Renal cortical epithelial cell (primary cell): ENCODE measurements around the gene QRFP. TPM values are rescaled to one million over a fixed set of nuclear protein-coding genes. Genes with fewer than 3 reads are reported as not detected.

ENCODE experiments used
- DNase-seq: peaks from one replicate; pipeline ENCODE4 v3.0.0-alpha.2; 2011; ENCODE audit warnings: low read depth
- total RNA-seq: library from RNA; depleted of rRNA; stranded (reverse); fragments of >200 nt; gene quantifications from 2 replicates; pipeline ENCODE4 v1.2.3, GENCODE V29; 2014

Gene QRFP
- total RNA-seq, 1 donor from 2014 or later: not detected

DNA sequence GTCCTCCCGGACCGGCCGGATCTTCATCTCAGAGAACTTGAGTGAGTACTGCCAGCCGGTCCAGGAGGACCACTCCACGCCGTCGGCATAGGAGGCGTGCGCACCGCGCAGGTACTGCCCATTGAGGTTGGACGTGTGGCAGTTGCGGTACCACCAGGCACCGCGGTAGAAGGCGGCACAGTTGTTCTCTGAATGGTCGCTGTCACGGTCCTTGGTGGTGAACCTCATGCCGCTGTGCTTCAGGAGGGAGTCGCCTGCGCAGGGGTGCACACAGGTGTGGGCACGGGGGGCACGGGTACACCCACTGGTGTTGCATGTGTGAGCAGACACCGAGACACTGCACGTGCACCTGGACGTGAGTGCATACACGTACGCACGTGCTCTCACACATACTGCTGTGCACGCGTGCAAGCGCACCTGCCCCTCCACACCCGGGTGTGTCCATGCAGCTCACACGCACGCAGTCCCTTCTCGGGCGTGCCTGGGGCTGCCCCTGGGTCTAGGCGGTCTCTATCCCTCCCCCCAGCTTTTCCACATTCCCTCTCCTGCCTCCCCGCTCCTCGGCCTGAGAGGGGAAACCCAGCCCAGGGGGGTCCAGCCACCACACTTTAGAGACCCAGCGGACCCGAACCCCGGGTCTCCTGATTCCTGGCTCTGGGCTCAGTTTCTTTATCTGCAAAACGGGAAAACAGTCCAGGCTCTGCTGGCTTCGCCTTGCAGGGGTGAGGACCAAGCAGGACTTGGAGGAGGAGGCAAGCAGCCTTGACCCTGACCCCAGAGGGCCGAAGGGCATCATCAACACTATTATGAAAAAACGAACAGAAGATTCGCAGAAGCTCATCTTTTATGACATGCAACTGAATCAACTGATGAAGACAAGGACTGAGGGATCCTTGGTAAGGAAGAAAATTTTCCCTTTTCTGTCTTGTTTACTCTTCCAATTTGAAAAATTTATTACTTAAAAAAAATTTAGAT, 7.7 kb upstream of the QRFP start:
- no peak for DNase-seq

DNA sequence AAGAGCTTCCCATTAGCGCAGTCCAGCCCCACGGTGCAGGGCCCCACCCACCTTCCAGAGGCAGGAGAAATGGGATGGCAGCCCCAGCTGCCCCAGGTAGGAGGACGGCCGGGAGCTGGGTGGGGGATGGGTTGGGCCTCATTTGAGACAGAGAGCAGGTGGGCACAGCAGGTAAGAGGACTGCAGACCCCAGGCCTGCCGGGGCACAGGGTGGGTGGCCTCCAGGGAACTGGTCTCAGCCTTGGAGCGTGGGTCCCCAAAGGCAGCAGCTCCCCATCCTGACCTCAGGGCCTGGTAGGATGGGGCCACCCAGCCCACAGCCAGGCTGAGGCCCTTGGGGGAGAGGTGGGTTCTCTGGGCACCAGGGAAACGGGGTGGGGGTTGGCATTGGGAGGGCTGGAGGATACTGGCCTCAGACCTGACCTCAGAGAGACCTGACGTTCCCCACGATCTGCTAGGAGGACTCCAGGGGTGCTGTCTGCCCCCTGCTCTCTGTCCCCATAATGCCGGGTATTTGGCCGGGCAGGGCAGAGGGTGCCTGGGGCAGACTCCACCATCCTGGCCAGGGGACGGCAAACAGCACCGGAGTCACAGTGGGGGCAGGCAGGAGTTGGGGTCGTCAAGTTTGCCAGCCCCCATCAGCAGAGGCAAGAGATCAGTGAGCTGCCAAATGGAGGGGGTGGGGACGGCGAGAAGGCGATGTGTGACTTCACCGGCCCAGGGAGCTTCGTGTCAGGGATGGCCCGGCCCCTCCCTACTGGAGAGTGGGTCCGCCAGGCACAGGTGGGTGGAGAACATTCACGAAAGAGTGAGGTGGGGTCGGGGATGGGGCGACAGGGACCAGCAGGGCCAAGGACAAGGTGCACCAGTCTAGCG, 6.8 kb upstream of the QRFP start:
- DNase-seq: no peak

DNA sequence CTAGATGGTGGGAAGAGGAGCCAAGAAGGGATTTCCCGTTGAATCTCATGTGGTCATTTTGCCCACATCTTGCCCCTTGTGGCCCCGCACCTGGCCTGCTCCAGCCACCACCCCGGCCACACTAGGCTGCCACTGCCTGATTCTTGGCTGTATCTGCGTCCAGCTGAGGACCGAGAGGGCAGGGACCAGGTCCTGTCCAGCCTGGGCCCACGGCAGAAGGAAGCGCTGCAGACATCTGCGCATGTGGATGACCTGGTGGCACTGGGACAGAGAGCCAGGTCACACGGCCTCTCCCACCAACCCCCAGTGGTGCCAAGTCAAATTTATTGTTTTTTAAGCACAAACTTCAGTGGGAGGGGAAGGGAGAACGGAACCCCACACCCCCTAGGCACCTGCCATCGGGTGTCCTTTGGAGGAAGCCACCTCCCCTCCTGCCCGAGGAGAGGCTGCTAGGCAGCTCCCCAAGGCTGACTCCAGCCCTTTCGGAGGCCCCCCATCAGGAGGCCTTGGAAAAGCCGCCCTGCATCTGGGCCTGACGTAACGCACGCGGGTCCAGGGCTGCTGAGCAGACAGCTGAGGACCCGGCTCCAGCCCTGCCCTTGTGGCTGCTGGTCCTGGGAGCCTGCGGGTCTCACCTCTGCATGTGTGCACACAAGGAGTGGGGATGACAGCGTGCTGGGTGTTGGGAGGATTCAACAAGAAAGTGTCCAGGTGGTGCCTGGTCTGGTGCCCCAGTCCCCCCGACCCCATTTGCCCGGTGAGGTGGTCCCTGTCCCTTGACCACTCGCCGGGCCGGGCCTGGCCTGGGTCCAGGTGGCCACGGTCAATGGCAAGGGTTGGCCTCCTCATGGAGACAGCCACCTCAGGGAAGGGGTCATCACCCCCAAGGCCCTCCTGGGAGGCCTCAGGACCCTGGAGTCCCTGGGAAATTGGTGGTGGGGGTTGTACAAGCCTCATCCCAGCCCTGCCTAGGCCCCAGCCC, 5.9 kb upstream of the QRFP start:
- DNase-seq: no peak

DNA sequence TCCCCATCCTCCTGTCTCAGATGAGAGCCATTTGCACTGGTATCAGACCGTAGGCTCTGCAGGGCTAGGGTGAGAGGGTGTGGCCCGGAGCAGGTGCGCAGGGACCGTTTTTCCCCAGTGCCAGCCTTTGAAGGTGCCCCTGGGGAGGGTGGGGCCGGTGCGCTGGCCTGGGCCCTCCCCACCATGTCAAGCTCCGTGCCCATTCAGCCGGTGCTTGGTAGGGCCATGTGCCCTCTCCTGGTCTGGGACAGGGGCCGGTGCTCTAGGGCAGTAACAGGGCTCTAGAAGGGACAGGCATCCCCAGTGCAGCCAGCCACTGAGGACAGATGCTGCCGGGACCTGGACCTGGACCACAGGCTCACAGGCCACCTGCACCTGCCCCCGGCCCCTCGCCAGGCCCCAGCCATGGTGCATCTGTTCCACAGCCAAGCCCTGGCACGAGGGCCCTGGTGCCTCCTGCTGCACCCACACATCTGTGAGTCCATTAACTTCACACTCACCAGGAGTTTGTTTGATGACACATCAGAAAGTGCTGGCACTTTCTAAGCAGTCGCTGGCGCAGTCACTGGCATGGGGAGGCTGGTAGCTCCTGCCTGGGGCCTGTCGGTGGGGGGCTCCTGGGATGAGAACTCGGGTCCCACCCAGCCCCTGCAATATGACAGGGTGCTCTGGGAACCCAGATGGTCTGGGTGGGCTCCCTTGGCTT, 5.0 kb upstream of the QRFP start:
- DNase-seq: peak; percentile 28

DNA sequence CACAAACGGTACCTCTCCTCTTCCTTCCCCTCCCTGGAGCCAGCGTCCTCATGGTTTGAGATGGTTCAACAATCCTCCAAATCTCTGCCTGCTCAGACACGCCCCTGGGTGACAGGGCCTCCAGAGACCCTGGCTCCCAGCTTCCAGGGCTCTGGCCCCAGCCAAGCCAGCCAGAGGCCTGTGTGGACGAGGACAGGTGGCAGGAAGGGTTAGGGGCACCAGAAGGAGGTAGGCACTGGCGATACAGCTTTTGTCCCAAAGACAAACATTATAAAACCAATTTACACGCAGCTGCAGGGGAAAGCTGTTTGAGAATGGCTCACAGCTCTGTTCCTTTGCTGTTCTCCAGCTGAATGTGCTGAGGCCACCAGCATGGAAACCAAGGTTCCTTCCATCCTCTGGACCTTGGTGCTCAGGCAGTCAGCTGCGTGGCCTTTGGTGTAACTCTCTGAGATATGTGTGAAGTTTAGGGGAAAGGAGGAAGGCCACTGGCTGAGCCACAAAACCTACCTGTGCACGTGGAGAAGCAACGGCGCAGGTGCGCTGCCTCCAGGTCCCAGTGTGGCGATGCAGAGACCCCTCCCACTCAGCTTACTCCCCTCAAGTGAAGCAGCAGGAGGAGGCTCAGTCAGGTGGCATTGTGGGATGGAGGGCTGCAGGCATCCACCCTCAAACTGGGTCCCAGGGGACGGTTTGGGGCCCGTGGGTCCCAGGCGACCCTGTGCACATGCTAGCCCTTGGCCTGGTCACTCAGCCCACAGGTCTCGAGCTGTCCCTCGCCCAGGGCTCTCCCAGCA, 4.3 kb upstream of the QRFP start:
- DNase-seq: no peak

DNA sequence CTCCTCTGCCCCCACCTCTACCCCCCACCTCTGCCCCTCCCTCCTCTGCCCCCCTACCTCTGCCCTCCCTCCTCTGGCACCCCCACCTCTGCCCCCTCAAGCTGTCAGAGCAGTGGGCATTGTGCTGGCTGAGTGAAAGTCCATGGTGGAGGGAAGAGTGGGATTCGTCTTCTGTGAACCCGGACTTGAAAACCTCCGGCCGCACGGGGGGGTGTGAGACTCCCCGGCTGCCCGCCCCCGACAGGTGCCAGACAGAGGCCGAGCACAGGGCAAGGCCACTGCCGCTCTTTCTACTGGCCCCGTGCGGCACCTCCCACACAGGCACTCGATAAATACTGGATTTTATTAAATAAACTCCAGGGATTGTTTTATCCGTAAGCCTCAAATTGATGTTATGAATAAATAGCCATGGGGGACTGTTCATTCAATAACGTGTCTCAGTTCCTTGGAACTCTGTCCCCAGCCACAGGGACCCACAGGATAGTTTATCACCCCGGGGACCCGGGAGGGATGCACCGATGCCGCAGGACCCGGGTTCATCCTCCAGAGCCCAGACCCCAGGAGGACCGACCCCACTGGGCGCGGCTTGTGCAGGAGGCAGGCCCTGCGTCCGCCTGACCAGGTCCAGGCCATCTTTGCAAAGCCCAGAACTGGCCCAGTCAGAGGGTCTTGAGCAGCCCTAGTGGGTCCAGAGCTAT, 2.6 kb upstream of the QRFP start:
- DNase-seq: no peak

DNA sequence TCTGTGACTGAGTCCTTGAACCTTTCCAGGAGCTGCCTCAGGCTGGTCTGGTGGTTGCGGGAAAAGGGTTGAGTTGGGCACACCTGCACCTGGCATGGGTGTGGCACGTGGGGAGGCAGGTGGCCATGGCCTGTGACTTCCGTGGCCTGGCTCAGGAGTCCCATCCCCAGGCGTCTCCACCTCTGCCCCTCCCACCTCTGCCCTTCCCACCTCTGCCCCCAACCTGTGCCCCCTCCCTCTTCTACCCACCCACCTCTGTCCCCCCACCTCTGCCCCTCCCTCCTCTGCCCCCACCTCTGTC, 1.9 kb upstream of the QRFP start:
- DNase-seq: no peak

DNA sequence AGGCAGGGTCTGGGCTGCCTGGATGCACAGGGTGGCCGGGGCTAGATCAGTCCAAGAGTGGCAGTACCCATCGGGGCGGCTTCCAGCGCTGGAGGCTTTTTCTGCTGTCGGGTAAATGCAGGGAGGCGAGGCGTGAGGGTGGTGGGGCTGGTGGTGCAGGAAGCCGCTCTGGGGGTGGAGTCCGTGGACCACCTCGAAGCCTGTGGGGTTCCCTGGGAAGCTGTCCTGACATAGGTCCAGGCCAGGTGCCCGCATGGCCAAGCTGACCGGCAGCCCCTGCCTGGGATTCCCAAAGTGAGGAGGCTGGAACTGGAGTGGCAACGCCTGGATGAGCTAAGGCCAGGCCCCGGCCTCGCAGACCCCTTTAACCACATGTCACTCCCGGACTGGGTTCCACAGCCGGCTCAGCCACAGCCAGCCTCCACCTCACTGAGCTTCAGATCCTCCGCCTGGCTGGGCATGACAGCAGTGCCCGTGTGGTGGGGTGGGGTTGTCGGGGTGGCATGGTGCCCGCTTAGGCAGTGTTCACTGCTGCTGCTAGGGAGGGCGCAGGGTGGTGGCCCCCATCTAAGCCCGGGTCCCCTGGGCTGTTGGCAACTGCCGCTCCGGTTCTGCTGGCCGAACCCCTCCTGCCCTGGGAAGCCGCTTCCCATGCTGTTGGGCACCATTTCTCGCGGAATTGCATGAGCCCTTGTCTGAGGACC, 1.4 kb upstream of the QRFP start:
- no peak for DNase-seq

DNA sequence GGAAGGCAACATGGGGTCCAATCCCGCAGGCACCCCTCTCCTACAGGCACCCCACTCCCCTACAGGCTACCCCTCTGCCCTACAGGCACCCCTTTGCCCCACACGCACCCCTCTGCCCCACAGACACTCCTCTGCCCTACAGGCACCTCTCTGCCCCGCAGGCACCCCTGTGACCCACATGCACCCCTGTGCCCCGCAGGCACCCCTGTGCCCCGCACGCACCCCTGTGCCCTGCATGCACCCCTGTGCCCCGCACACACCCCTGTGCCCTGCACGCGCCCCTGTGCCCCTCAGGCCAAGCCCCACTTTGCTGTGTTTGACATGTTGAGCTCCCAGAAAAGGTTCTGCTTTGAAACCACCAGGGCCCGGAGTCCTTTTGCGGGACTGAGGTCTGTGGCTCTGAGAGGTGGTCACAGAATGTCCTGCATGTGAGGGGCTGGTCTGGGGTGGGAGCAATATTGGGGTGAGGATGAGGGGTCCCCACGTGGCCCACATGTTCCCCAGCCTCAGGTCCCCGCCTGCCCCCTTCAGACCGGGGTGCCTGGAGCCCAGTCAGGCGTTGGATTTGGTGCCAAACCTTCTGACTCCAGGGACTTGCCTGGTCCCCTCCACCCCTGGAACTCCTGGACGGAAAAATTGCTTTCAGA, 616 bp upstream of the QRFP start:
- DNase-seq: no peak

DNA sequence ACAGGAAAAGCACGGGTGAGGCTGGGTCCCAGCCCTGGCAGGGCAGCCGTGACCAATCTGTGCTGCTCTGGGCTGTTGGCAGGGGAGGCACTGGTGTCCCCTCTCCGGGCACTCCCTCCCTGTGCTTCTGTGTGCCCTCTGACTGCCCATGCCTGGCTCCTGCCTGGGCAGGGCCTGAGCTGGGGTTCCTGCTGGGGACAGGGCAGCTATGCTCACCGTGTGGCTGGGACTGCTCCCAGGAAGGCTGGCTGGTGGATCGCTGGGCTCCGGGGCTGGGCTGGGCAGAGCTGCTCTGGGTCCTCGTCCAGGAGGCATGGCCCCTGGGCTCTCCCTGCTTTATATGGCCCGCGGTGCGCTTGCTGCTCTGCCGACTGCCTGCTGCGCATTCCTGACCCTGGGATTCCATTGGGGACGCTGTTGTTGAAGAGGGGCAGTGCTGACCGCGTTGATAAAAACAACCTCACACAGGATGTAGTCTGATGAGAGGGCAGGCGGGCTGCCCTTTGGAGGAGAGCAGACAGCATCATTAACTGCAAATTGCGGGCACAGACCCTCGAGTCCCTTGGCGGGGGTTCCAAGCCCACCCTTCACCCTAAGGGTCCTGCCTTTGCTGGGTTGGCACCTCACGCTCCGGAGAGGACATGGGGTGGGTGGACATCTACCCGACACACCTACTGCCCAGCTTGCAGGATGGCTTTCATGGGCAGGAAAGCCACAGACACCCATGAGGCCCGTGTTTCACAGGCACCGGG, 955 bp downstream of the QRFP start:
- no peak for DNase-seq

DNA sequence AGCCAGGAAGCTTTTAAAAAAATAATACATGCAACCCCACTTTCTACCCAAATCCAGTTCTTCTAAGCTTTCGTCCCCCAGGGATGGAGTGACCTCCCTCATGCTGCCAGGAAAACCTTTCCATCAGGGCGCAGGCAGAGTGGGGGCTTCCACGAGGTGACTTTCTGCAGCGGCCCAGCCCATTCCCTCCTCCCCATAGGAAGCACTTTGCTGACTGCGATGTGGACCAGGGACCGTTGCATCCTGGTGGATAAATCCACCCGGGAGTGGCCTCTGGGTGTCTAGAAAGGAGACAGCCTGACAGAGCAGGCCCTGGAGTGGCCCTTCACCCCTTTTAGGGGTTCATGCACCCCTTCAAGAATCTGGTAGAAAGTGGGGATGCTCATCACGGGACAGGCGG, 1.6 kb downstream of the QRFP start:
- DNase-seq: no peak

DNA sequence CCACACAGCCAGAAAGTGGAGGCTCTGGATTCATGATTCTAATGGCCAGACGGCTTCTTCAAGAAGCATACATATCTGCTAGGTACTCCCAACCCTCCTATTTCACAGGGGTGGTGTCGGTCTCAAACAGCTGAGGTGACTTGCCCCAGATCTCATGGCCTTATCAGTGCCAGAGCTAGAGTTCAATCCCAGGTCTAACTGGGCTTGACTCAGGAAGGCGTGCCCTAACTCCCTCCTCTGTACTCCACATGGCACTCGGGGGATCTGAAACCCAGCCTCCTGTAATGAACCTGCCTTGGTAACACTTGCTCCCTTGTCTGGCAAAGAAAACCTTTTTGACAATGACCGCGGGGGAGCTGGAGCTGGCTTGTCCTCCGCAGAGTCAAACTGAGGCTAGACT, 2.1 kb downstream of the QRFP start:
- no peak for DNase-seq

DNA sequence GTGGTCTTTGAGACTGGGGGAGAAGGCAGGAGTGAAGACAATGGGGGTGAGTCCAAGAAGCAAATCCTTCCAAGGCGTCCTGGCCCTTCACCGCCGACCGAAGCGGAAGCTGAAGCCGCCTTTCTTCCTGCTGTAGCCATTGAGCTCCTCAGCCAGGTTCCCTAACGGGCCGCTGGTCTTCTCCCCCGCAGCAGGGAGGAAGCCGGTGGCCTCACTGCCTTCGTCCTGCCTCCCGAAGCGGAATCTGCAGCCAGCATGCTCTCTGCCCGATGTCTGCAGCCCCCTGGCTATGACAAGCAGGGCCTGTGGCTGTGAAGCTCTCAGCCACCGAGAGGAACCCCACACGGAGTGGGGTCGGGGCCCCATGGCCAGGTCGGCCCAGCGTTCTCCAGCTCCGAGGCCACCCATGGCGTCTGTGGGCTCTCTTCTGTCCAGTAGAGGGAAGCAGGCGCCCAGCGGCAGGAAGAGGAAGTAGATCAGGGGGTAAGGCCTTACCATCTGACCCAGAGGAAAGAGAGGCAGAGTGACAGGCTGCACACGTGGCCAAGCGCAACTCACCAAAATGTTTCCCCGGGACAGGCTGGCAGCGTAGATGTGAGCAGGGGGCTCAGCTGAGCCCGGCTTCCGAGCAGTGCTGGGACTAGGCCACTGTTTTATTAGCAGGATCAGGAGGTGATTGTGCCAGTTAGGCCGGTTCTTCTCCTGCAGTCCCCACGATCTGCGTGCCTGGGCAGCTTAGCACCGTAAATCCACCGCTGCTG, 3.1 kb downstream of the QRFP start:
- no peak for DNase-seq

DNA sequence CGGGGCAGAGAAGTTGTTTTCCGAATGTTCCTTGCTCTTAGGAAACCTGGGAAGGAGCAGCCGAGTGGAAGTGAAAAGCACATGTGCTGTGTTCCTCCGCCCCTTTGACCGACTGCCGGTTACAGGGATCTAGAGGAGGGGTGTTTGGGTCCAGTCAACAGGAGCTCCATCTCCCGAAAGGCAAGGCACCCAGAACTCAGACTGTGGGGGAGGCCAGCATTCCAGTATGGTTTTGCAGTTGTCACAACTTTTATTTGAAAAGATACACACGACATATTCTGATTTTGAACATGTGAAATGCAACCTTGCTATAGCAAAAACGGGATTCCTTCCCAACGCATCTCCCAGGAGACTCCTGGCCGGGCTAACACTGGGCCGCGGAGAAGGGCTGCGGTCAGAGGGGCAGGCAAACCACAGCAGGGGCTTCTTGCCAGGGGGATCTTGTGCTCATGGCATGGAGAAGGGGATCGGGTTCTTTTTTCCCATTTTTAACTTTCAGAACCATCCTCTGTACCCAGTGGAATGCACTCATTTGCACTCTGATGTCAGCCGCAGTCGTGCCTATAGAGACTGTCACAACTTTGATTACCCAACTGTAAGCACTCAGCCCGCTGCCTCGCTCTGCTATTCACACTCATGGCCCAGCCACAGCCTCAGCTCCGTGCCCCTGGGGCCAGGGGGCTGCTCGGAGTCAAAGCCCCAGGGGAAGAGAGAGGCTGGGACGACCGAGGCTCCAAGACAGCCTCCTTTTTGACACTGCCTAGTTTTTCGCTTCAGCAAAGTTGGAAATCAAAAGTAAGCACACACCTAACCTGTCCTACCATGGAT, 3.9 kb downstream of the QRFP start:
- DNase-seq: no peak

DNA sequence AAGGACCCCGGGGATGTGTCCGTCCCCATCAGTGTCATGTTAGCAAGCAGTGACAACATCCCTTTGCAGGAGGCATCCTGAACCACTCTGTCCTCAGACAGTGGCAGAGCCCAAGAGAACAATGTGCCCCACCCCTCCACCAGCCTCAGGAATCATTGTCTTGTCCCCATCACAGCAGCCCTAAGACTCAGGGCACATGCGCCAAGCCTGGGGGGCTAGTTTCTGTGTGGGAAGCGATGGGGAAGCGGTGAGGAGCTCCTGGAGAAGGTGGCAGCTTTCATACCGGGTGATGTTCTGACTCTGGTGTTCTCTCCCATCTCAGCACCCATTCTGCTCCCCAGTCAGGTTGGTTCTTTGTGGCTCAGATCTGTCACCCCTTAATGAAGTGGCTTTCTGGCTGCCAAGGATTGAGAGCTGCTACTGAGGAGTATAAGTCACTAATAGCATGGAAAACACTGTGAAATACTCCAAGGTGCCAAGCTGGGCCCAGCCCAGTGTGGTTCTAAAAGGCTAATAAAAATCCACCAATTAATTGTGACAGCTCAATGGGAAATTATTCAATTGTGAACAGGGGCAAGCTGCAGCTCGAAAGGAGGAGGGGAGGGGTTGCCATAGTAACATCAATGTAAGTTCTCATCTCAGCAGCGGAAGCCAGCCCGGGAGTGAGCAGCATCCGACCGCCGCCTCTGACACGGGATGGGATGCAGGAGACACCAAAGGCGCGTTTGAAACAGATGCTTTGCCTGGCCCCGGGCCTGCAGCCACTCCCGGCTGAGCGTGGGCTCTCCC, 4.7 kb downstream of the QRFP start:
- no peak for DNase-seq
